Fibroblast of lung (primary cell): ENCODE measurements around the gene AKR1E2. TPM values are rescaled to one million over a fixed set of nuclear protein-coding genes. Genes with fewer than 3 reads are reported as not detected.

Source experiments
- DNase-seq, 2 donors: peaks; one replicate each; pipeline versions ENCODE4 v3.0.0 to v3.0.0-alpha.2; 2010; ENCODE audit warnings: low read depth in 2 of 2
- H2AFZ ChIP-seq: 2 replicates; pipeline ENCODE4 v1.5.1; 2012; ENCODE audit warnings: low read length, control low read depth, inconsistent platforms
- H3K27ac ChIP-seq: 2 replicates; pipeline ENCODE4 v1.5.1; 2011; ENCODE audit warnings: low read length, control low read depth; ENCODE audit not compliant: insufficient read depth
- H3K27me3 ChIP-seq: 2 replicates; pipeline ENCODE4 v1.5.1; 2011; ENCODE audit warnings: mild to moderate bottlenecking, low read length; ENCODE audit not compliant: control insufficient read depth, insufficient read depth
- H3K36me3 ChIP-seq: 2 replicates; pipeline ENCODE4 v1.5.1; 2011; ENCODE audit warnings: low read length; ENCODE audit not compliant: control insufficient read depth, insufficient read depth
- H3K4me1 ChIP-seq: 2 replicates; pipeline ENCODE4 v1.5.1; 2011; ENCODE audit warnings: low read length; ENCODE audit not compliant: control insufficient read depth, insufficient read depth; ENCODE audit errors: extremely low read depth
- H3K4me2 ChIP-seq: 2 replicates; pipeline ENCODE4 v1.5.1; 2011; ENCODE audit warnings: low read length, control low read depth; ENCODE audit not compliant: insufficient read depth; ENCODE audit errors: extremely low read depth
- H3K4me3 ChIP-seq, 4 experiments: fragments of 200-600 bp in 1 of 4; sonication (generic) in 1 of 4; replicated peaks in 1 of 4; 2 replicates each; pipeline ENCODE4 v1.5.1; 2011 to 2016; ENCODE audit warnings: low read length in 4 of 4, low read depth in 3 of 4, mild to moderate bottlenecking in 3 of 4, control low read depth in 2 of 4, inconsistent platforms in 1 of 4, mixed read lengths in 1 of 4; ENCODE audit not compliant: insufficient read depth in 1 of 4; ENCODE audit errors: control extremely low read depth in 1 of 4
- H3K79me2 ChIP-seq: 2 replicates; pipeline ENCODE4 v1.5.1; 2012; ENCODE audit warnings: mild to moderate bottlenecking, low read length, inconsistent platforms; ENCODE audit not compliant: control insufficient read depth, insufficient read depth
- H3K9ac ChIP-seq: 2 replicates; pipeline ENCODE4 v1.5.1; 2011; ENCODE audit warnings: mild to moderate bottlenecking, low read length, control low read depth; ENCODE audit not compliant: insufficient read depth
- H3K9me3 ChIP-seq: 2 replicates; pipeline ENCODE4 v1.5.1; 2012; ENCODE audit warnings: low read depth, low read length; ENCODE audit not compliant: control insufficient read depth, insufficient read depth
- H4K20me1 ChIP-seq: 2 replicates; pipeline ENCODE4 v1.5.1; 2011; ENCODE audit warnings: low read length; ENCODE audit not compliant: control insufficient read depth, insufficient read depth; ENCODE audit errors: extremely low read depth
- EZH2 ChIP-seq: IDR thresholded peaks from 2 replicates; pipeline ENCODE4 v1.5.1; 2012; ENCODE audit warnings: low read length, control low read depth, mild to moderate bottlenecking; ENCODE audit errors: missing control alignments
- polyA plus RNA-seq, 2 donors: library from polyadenylated mRNA; depleted of rRNA in 1 of 2; stranded (reverse) in 1 of 2; unstranded in 1 of 2; fragments of >200 nt; gene quantifications; 2 replicates each; pipeline ENCODE4 v1.2.1, GENCODE V29; 2011 to 2012; ENCODE audit warnings: missing spikeins in 1 of 2
- total RNA-seq: library from RNA; depleted of rRNA; stranded (reverse); fragments of >200 nt; gene quantifications from 2 replicates; pipeline ENCODE4 v1.2.1, GENCODE V29; 2014
- TF ChIP-seq, protein P1 (sequence below), 2 donors: IDR thresholded peaks in 1 of 2; conservative IDR thresholded peaks in 1 of 2; 1 replicate in 1 of 2; 2 replicates in 1 of 2; pipeline ENCODE4 v1.5.1; 2011 to 2012; ENCODE audit warnings: low read length in 2 of 2, control low read depth in 1 of 2, inconsistent platforms in 1 of 2, low read depth in 1 of 2, mild to moderate bottlenecking in 1 of 2

AKR1E2 gene
- total and polyA plus RNA-seq, 2 donors (not counting 1 experiment from before 2014, with no cell fraction given), result 2.2 to 11.7 TPM

DNA sequence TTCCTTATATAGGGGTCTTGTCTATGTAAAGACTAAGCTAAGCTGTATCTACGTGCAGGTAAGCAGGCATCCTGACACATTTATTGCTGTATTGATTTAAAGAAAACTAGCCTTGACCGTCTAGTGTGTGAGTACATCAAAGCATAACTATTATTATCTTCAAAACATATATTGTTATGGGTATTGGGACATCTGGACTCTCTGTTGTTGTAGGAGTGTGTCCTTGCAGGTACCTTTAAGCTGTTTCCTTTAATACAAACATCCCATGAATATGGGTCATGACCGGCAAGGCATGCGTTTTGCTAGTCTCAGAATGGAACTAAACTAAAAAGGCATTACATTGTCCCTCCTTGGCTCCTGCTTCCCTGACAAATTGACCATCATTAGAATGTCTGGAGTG is 35.1 kb upstream of the AKR1E2 start:
- no peak for DNase-seq
- Histone ChIP-seq H3K4me2 (no peak overlapping the region), H3K9ac (no peak overlapping the region), H4K20me1 (no peaks in the 10 kb centered on the region), H3K36me3 (no peaks in the 10 kb centered on the region), H3K27me3 (no peaks in the 10 kb centered on the region), H3K4me3 (no peak overlapping the region), H3K79me2 (no peaks in the 10 kb centered on the region), H3K4me1 (no peaks in the 10 kb centered on the region), H3K27ac (no peak overlapping the region), H3K9me3 (no peaks in the 10 kb centered on the region), H2AFZ (no peak overlapping the region)
- TF ChIP-seq, protein P1, sequence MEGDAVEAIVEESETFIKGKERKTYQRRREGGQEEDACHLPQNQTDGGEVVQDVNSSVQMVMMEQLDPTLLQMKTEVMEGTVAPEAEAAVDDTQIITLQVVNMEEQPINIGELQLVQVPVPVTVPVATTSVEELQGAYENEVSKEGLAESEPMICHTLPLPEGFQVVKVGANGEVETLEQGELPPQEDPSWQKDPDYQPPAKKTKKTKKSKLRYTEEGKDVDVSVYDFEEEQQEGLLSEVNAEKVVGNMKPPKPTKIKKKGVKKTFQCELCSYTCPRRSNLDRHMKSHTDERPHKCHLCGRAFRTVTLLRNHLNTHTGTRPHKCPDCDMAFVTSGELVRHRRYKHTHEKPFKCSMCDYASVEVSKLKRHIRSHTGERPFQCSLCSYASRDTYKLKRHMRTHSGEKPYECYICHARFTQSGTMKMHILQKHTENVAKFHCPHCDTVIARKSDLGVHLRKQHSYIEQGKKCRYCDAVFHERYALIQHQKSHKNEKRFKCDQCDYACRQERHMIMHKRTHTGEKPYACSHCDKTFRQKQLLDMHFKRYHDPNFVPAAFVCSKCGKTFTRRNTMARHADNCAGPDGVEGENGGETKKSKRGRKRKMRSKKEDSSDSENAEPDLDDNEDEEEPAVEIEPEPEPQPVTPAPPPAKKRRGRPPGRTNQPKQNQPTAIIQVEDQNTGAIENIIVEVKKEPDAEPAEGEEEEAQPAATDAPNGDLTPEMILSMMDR (conservative IDR thresholded peaks at IDR 0.05 in 1 of 2, IDR thresholded peaks at IDR 0.05 in 1 of 2; ENCODE audit: low read depth in 1 of 2, low read length in 2 of 2), result no peak
- no peak for TF ChIP-seq EZH2

DNA sequence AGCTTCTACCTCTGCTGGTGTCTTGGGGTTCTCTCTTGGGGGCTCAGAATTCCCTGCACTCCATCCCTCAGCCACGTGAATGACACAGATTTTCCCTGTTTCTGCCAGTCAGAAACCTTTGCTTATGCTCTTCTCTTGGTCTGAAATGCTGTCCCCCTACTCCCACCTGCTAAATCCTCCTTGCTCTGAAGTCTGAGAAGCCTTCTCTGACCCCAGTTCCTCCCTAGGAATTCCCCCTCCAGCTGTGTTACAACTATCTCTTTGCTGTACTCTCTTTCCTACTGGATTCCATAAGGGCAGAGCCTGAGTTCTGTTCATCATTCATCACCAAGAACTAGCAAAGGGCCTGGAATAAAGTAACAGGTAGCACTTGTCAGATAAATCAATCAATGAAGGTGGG is 33.6 kb upstream of the AKR1E2 start:
- no peak overlapping the region for H3K27ac ChIP-seq
- no peaks in the 10 kb centered on the region for H3K36me3 ChIP-seq
- no peak for TF ChIP-seq EZH2
- TF ChIP-seq, protein P1 (conservative IDR thresholded peaks at IDR 0.05 in 1 of 2, IDR thresholded peaks at IDR 0.05 in 1 of 2; ENCODE audit: low read depth in 1 of 2, low read length in 2 of 2), result no peak
- no peaks in the 10 kb centered on the region for H3K27me3 ChIP-seq
- no peaks in the 10 kb centered on the region for H3K79me2 ChIP-seq
- DNase-seq, result no peak
- peak overlapping the region; percentile 30 for H2AFZ ChIP-seq
- no peaks in the 10 kb centered on the region for H3K9me3 ChIP-seq
- H3K9ac ChIP-seq, result no peak overlapping the region
- H4K20me1 ChIP-seq, result no peaks in the 10 kb centered on the region
- no peaks in the 10 kb centered on the region for H3K4me1 ChIP-seq
- no peak overlapping the region for H3K4me3 ChIP-seq
- no peak overlapping the region for H3K4me2 ChIP-seq

DNA sequence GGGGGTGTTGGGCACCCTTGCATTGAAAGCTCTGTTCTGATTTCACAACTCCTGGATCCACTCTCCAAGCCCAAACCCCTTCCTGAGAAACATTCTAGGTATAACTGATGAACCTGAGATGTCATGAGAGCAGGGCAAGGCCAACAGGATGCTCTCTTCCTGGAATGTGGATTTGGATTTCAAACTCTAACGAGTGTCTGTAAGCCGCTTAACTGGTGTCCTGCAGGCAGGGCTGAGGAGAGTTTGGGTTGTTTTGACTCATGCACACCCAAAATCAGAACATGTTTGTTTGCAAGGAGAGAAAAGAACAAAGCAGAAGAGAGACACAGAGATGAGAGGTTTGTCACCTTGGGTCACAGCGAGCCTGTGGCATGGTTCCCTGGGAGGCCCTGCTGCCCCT is 24.6 kb upstream of the AKR1E2 start:
- no peak overlapping the region for H3K4me2 ChIP-seq
- no peaks in the 10 kb centered on the region for H3K36me3 ChIP-seq
- no peaks in the 10 kb centered on the region for H3K27me3 ChIP-seq
- no peak overlapping the region for H2AFZ ChIP-seq
- no peak overlapping the region for H3K9ac ChIP-seq
- H3K4me3 ChIP-seq, result no peak overlapping the region
- TF ChIP-seq EZH2, result no peak
- TF ChIP-seq, protein P1 (conservative IDR thresholded peaks at IDR 0.05 in 1 of 2, IDR thresholded peaks at IDR 0.05 in 1 of 2; ENCODE audit: low read depth in 1 of 2, low read length in 2 of 2), result no peak
- H4K20me1 ChIP-seq, result no peaks in the 10 kb centered on the region
- H3K79me2 ChIP-seq, result no peaks in the 10 kb centered on the region
- H3K27ac ChIP-seq, result no peak overlapping the region
- H3K9me3 ChIP-seq, result no peaks in the 10 kb centered on the region
- DNase-seq, result no peak
- peaks cover 7% of the 10 kb centered on the region for H3K4me1 ChIP-seq
